DOHH2 (cell line): ENCODE results near the gene KLHL36.

Source experiments
- H3F3A ChIP-seq: fragments of 200-600 bp; sonication (generic), shearing (Covaris generic); 2 replicates; pipeline ENCODE4 v1.6.0; 2016; ENCODE audit warnings: antibody characterized with exemption, mild to moderate bottlenecking; ENCODE audit not compliant: control insufficient read depth, insufficient read depth
- H3K27ac ChIP-seq: fragments of 200-600 bp; sonication (generic); 2 replicates; pipeline ENCODE4 v1.5.1; 2014; ENCODE audit warnings: low read depth, mild to moderate bottlenecking, low read length, moderate library complexity
- H3K27me3 ChIP-seq: fragments of 200-600 bp; sonication (generic); 2 replicates; pipeline ENCODE4 v1.6.1; 2014; ENCODE audit warnings: mild to moderate bottlenecking, low read length, mixed read lengths; ENCODE audit not compliant: control insufficient read depth
- H3K36me3 ChIP-seq: fragments of 200-600 bp; sonication (generic); 2 replicates; pipeline ENCODE4 v1.6.1; 2014; ENCODE audit warnings: mild to moderate bottlenecking, low read length, moderate library complexity, mixed read lengths; ENCODE audit not compliant: control insufficient read depth
- H3K4me1 ChIP-seq: fragments of 200-600 bp; sonication (generic); 2 replicates; pipeline ENCODE4 v1.6.1; 2014; ENCODE audit warnings: mild to moderate bottlenecking, low read length, mixed read lengths; ENCODE audit not compliant: control insufficient read depth
- H3K4me2 ChIP-seq: fragments of 200-600 bp; sonication (generic); 2 replicates; pipeline ENCODE4 v1.6.0; 2014; ENCODE audit warnings: mild to moderate bottlenecking, low read length, moderate library complexity
- H3K4me3 ChIP-seq: fragments of 200-600 bp; sonication (generic); 2 replicates; pipeline ENCODE4 v1.5.1; 2014; ENCODE audit warnings: mild to moderate bottlenecking, low read length, mixed read lengths
- H3K79me2 ChIP-seq: fragments of 200-600 bp; sonication (generic); 2 replicates; pipeline ENCODE4 v1.6.1; 2014; ENCODE audit warnings: mild to moderate bottlenecking, low read length, mixed read lengths; ENCODE audit not compliant: control insufficient read depth
- H3K9me2 ChIP-seq: fragments of 200-600 bp; sonication (generic); replicated peaks from 2 replicates; pipeline ENCODE4 v1.6.1; 2014; ENCODE audit warnings: mild to moderate bottlenecking, low read length, mixed read lengths; ENCODE audit not compliant: control insufficient read depth
- H3K9me3 ChIP-seq: fragments of 200-600 bp; sonication (generic); 2 replicates; pipeline ENCODE4 v1.6.1; 2014; ENCODE audit warnings: antibody characterized with exemption, low read length, mixed read lengths; ENCODE audit not compliant: control insufficient read depth, insufficient read depth
- H4K20me1 ChIP-seq: fragments of 200-600 bp; sonication (generic); 2 replicates; pipeline ENCODE4 v1.6.0; 2014; ENCODE audit warnings: low read depth, mild to moderate bottlenecking, antibody characterized with exemption, low read length, moderate library complexity; ENCODE audit not compliant: control insufficient read depth, insufficient read depth
- CTCF ChIP-seq: fragments of 200-600 bp; sonication (generic); IDR thresholded peaks from one replicate; pipeline ENCODE4 v1.5.1; 2014; ENCODE audit warnings: antibody characterized with exemption, mild to moderate bottlenecking, low read depth, low read length; ENCODE audit not compliant: poor library complexity, severe bottlenecking
- EZH2phosphoT487 ChIP-seq: fragments of 200-600 bp; sonication (generic); IDR thresholded peaks from 2 replicates; pipeline ENCODE4 v1.6.1; 2017; ENCODE audit warnings: borderline replicate concordance, mild to moderate bottlenecking, antibody characterized with exemption, low read length, moderate library complexity, mixed read lengths

KLHL36 gene

GRCh38 chr16:84610376-84610775 lies 37.9 kb upstream of the KLHL36 start:
- Histone ChIP-seq H3F3A (peaks cover 17% of the 10 kb centered on the region), H3K36me3 (peaks cover 84% of the 10 kb centered on the region), H3K9me2 (no peaks in the 10 kb centered on the region), H3K4me2 (peak overlapping the region; percentile 25; the same call in 1 of the 2 replicates), H3K27me3 (no peaks in the 10 kb centered on the region), H3K27ac (peak overlapping the region; percentile 69; the same call in 1 of the 2 replicates), H3K9me3 (peaks cover 14% of the 10 kb centered on the region), H3K4me3 (no peak overlapping the region), H3K79me2 (peaks cover 99% of the 10 kb centered on the region), H4K20me1 (0 out of 2 replicates have a peak, but pooled peaks cover under 1% of the 10 kb centered on the region), H3K4me1 (peaks cover 72% of the 10 kb centered on the region)
- TF ChIP-seq CTCF (no peak), EZH2phosphoT487 (no peak)

- Histone ChIP-seq H3K79me2 (peaks cover 99% of the 10 kb centered on the region), H3K27me3 (no peaks in the 10 kb centered on the region), H3K4me2 (no peak overlapping the region), H3F3A (peaks cover 17% of the 10 kb centered on the region), H3K4me1 (peaks cover 72% of the 10 kb centered on the region), H4K20me1 (no peaks in the 10 kb centered on the region), H3K9me2 (no peaks in the 10 kb centered on the region), H3K4me3 (no peak overlapping the region), H3K9me3 (peaks cover 14% of the 10 kb centered on the region), H3K36me3 (peaks cover 86% of the 10 kb centered on the region), H3K27ac (no peak overlapping the region)
- TF ChIP-seq CTCF = no peak
- no peak for TF ChIP-seq EZH2phosphoT487
Observed at GRCh38 chr16:84611041-84611440, 37.3 kb upstream of the KLHL36 start.

GRCh38 chr16:84612686-84613085 lies 35.6 kb upstream of the KLHL36 start:
- Histone ChIP-seq H3K4me2 (no peak overlapping the region), H3K9me2 (no peaks in the 10 kb centered on the region)

GRCh38 chr16:84613408-84614072 lies 34.8 kb upstream of the KLHL36 start:
- Histone ChIP-seq H3K79me2 (peaks cover 92% of the 10 kb centered on the region), H3K27me3 (no peaks in the 10 kb centered on the region), H3K4me3 (no peak overlapping the region), H3K36me3 (peaks cover 77% of the 10 kb centered on the region), H3K9me3 (peaks cover 14% of the 10 kb centered on the region), H3F3A (peaks cover 10% of the 10 kb centered on the region), H3K27ac (no peak overlapping the region), H3K4me2 (no peak overlapping the region), H3K4me1 (peaks cover 58% of the 10 kb centered on the region), H3K9me2 (no peaks in the 10 kb centered on the region), H4K20me1 (peaks cover 6% of the 10 kb centered on the region; the same call in 1 of the 2 replicates)
- no peak for TF ChIP-seq EZH2phosphoT487

More at GRCh38 chr16:84612686-84613085, 35.6 kb upstream of the KLHL36 start:
- Histone ChIP-seq H3F3A (peaks cover 17% of the 10 kb centered on the region), H4K20me1 (peaks cover 6% of the 10 kb centered on the region; the same call in 1 of the 2 replicates), H3K27ac (no peak overlapping the region), H3K27me3 (no peaks in the 10 kb centered on the region), H3K36me3 (peaks cover 80% of the 10 kb centered on the region), H3K4me1 (peaks cover 62% of the 10 kb centered on the region), H3K4me3 (no peak overlapping the region), H3K79me2 (peaks cover 99% of the 10 kb centered on the region), H3K9me3 (peaks cover 14% of the 10 kb centered on the region)
- no peak for TF ChIP-seq EZH2phosphoT487
